K562 (cell line): ENCODE data around the gene CARD11. TPM values are rescaled to one million over a fixed set of nuclear protein-coding genes. Genes with fewer than 3 reads are reported as not detected.

Source experiments
- BACH1 ChIP-seq: fragments of 200-800 bp; sonication (Bioruptor generic); IDR thresholded peaks from 2 replicates; pipeline ENCODE4 v1.6.1; 2016; ENCODE audit warnings: missing genetic modification characterization, missing compliant biosample characterization
- BCOR ChIP-seq: fragments of 450-650 bp; IDR thresholded peaks from 2 replicates; pipeline ENCODE4 v1.6.1; 2016
- BMI1 ChIP-seq: fragments of 150-350 bp; IDR thresholded peaks from 2 replicates; pipeline ENCODE4 v1.6.1; 2014; ENCODE audit warnings: low read length
- CBFA2T2 ChIP-seq: fragments of 450-650 bp; conservative IDR thresholded peaks from 2 replicates; pipeline ENCODE4 v1.6.1; 2017; ENCODE audit warnings: mild to moderate bottlenecking
- CREB3 ChIP-seq: fragments of 450-650 bp; conservative IDR thresholded peaks from 2 replicates; pipeline ENCODE4 v1.6.1; 2016; ENCODE audit warnings: missing genetic modification characterization, low read depth, mild to moderate bottlenecking, missing compliant biosample characterization, moderate library complexity
- CTBP1 ChIP-seq: fragments of 450-650 bp; IDR thresholded peaks from 2 replicates; pipeline ENCODE4 v1.6.1; 2016; ENCODE audit warnings: borderline replicate concordance
- HNRNPL ChIP-seq: fragments of 200-400 bp; formaldehyde crosslinking; IDR thresholded peaks from 2 replicates; pipeline ENCODE4 v1.6.1; 2017; ENCODE audit warnings: low read depth, mild to moderate bottlenecking, low read length
- KHSRP ChIP-seq: fragments of 450-650 bp; IDR thresholded peaks from 2 replicates; pipeline ENCODE4 v1.6.1; 2017
- MAFG ChIP-seq: fragments of 450-650 bp; conservative IDR thresholded peaks from 2 replicates; pipeline ENCODE4 v1.6.1; 2016; ENCODE audit warnings: missing genetic modification characterization, missing compliant biosample characterization
- MEIS2 ChIP-seq: fragments of 450-650 bp; IDR thresholded peaks from 2 replicates; pipeline ENCODE4 v1.6.1; 2014; ENCODE audit warnings: mild to moderate bottlenecking; ENCODE audit not compliant: partially characterized antibody
- MNT ChIP-seq, 2 experiments: fragments of 450-650 bp; conservative IDR thresholded peaks; 2 replicates each; pipeline ENCODE4 v1.6.1; 2017; ENCODE audit warnings: mild to moderate bottlenecking in 2 of 2, moderate library complexity in 2 of 2
- NFIC ChIP-seq: fragments of 450-650 bp; IDR thresholded peaks from 2 replicates; pipeline ENCODE4 v1.6.1; 2017; ENCODE audit warnings: mild to moderate bottlenecking, inconsistent platforms
- POLR2G ChIP-seq: fragments of 200-400 bp; formaldehyde crosslinking; IDR thresholded peaks from 2 replicates; pipeline ENCODE4 v1.6.1; 2017; ENCODE audit warnings: low read depth, mild to moderate bottlenecking, antibody characterized with exemption, low read length, moderate library complexity
- POLR3G ChIP-seq: IDR thresholded peaks from 2 replicates; pipeline ENCODE4 v1.6.1; 2011; ENCODE audit not compliant: insufficient read length, insufficient replicate concordance; ENCODE audit errors: extremely low read depth
- RAD51 ChIP-seq: fragments of 450-650 bp; IDR thresholded peaks from 2 replicates; pipeline ENCODE4 v1.7.1; 2016; ENCODE audit warnings: low read depth, mild to moderate bottlenecking, borderline replicate concordance
- RBM15 ChIP-seq: fragments of 200-400 bp; formaldehyde crosslinking; IDR thresholded peaks from 2 replicates; pipeline ENCODE4 v1.6.1; 2018; ENCODE audit warnings: mild to moderate bottlenecking, low read length, moderate library complexity; ENCODE audit not compliant: insufficient read depth
- RFX5 ChIP-seq: IDR thresholded peaks from 2 replicates; pipeline ENCODE4 v1.6.1; 2011; ENCODE audit warnings: low read depth, mild to moderate bottlenecking, improper control_type of control experiment, low read length
- SAP30 ChIP-seq: fragments of 200-600 bp; sonication (generic); IDR thresholded peaks from 2 replicates; pipeline ENCODE4 v1.6.1; 2012; ENCODE audit warnings: borderline replicate concordance, low read depth, mild to moderate bottlenecking, moderate library complexity, low read length, control low read depth, inconsistent platforms; ENCODE audit not compliant: insufficient read depth, poor library complexity, severe bottlenecking
- SMAD2 ChIP-seq: fragments of 150-350 bp; IDR thresholded peaks from 2 replicates; pipeline ENCODE4 v1.6.1; 2014; ENCODE audit warnings: low read depth, mild to moderate bottlenecking, low read length
- TCF7L2 ChIP-seq: fragments of 150-350 bp; IDR thresholded peaks from 2 replicates; pipeline ENCODE4 v1.6.1; 2016; ENCODE audit warnings: low read depth, mild to moderate bottlenecking, low read length, moderate library complexity
- TFE3 ChIP-seq: fragments of 450-650 bp; formaldehyde crosslinking; IDR thresholded peaks from 2 replicates; pipeline ENCODE4 v1.4.0; 2020; ENCODE audit warnings: mild to moderate bottlenecking, mixed read lengths
- TOE1 ChIP-seq, 2 experiments: fragments of 450-650 bp in 1 of 2; sonication (generic) in 1 of 2; formaldehyde crosslinking in 1 of 2; IDR thresholded peaks; 2 replicates each; pipeline versions ENCODE4 v1.7.1 to v1.8.0; 2016 to 2022; ENCODE audit warnings: borderline replicate concordance in 2 of 2, mild to moderate bottlenecking in 2 of 2, antibody characterized with exemption in 1 of 2, inconsistent platforms in 1 of 2, low read depth in 1 of 2, missing genetic modification reagents in 1 of 2, moderate library complexity in 1 of 2
- U2AF1 ChIP-seq: fragments of 200-400 bp; formaldehyde crosslinking; optimal IDR thresholded peaks from 2 replicates; pipeline ENCODE3; 2017; ENCODE audit warnings: mild to moderate bottlenecking, low read depth, low read length, moderate library complexity
- YBX1 ChIP-seq: fragments of 450-650 bp; IDR thresholded peaks from 2 replicates; pipeline ENCODE4 v1.7.1; 2016; ENCODE audit warnings: mild to moderate bottlenecking
- ZNF347 ChIP-seq: fragments of 450-650 bp; formaldehyde crosslinking; IDR thresholded peaks from 2 replicates; pipeline ENCODE4 v1.4.0; 2020; ENCODE audit warnings: low read depth, mild to moderate bottlenecking, moderate library complexity
- ZNF584 ChIP-seq: fragments of 200-800 bp; sonication (Bioruptor generic); IDR thresholded peaks from 2 replicates; pipeline ENCODE4 v1.6.1; 2016; ENCODE audit warnings: low read depth, mild to moderate bottlenecking, missing genetic modification characterization, missing compliant biosample characterization
- polyA plus RNA-seq, 8 experiments: library from polyadenylated mRNA; depleted of rRNA in 4 of 8; stranded (reverse) in 5 of 8; unstranded in 3 of 8; fragments of >200 nt; fragmentation: Nextera tagmentation in 2 of 8; fragmentation: Illumina TruSeq in 1 of 8; extraction: Ambion mirVana in 2 of 8; extraction: Trizol in 1 of 8; gene quantifications; 2 replicates each; pipeline versions ENCODE4 v1.2.1 to v1.2.3, GENCODE V29; 2011 to 2014; ENCODE audit warnings: inconsistent platforms in 1 of 8, missing spikeins in 1 of 8
- total RNA-seq, 7 experiments: library from RNA; depleted of rRNA in 6 of 7; stranded (reverse); fragments of >200 nt in 6 of 7; fragmentation: Illumina TruSeq in 2 of 7; extraction: Trizol in 2 of 7; gene quantifications; 2 replicates each; pipeline versions ENCODE4 v1.2.1 to v1.2.3, GENCODE V29; 2011 to 2021; ENCODE audit warnings: low replicate concordance in 1 of 7

Gene CARD11
- total and polyA plus RNA-seq, 9 of the 15 experiments (the other 6 are each of a cell fraction or from before 2014, with no cell fraction given): 0.07 to 12.8 (median 5.7) TPM

GRCh38 chr7:2953099-2953498 lies 90.6 kb downstream of the CARD11 start (continued):
- TF ChIP-seq TCF7L2 (no peak), SMAD2 (no peak), CTBP1 (no peak), BCOR (no peak), BACH1 (no peak), POLR2G (no peak), TFE3 (peak; percentile 64), MAFG (tag) (no peak), MEIS2 (peak; percentile 55), MNT (conservative IDR thresholded peaks at IDR 0.05) (0 out of 4 replicates have a peak, but pooled peaks of 1 of the 2 experiments have one; percentile 27), HNRNPL (no peak), CBFA2T2 (peak; percentile 51; the same call in 1 of the 2 replicates), ZNF347 (CRISPR knock-in tag) (no peak), CREB3 (tag) (peak; percentile 51; the same call in 1 of the 2 replicates), RBM15 (no peak), TOE1 (IDR thresholded peaks at IDR 0.05; ENCODE audit: borderline replicate concordance) (peak; percentile 53; the same call in 1 of the 2 replicates), TOE1 (CRISPR knock-in tag; IDR thresholded peaks at IDR 0.05; ENCODE audit: borderline replicate concordance, low read depth) (no peak), ZNF584 (CRISPR knock-in tag) (no peak), BMI1 (no peak), YBX1 (no peak), POLR3G (no peak), NFIC (peak; percentile 43; the same call in 1 of the 2 replicates), SAP30 (no peak), U2AF1 (no peak), RFX5 (no peak), KHSRP (no peak), RAD51 (peak; percentile 84)
